Loucy (cell line): Measurements from ENCODE around the gene OSBPL1A.

Experiments used
- CTCF ChIP-seq: fragments of 200-600 bp; sonication (generic); conservative IDR thresholded peaks from 2 replicates; pipeline ENCODE4 v1.5.1; 2014; ENCODE audit warnings: mild to moderate bottlenecking, antibody characterized with exemption, low read length
- EZH2phosphoT487 ChIP-seq: fragments of 200-600 bp; IDR thresholded peaks from 2 replicates; pipeline ENCODE4 v1.6.1; 2018; ENCODE audit warnings: antibody characterized with exemption, mild to moderate bottlenecking, moderate library complexity, borderline replicate concordance

DNA sequence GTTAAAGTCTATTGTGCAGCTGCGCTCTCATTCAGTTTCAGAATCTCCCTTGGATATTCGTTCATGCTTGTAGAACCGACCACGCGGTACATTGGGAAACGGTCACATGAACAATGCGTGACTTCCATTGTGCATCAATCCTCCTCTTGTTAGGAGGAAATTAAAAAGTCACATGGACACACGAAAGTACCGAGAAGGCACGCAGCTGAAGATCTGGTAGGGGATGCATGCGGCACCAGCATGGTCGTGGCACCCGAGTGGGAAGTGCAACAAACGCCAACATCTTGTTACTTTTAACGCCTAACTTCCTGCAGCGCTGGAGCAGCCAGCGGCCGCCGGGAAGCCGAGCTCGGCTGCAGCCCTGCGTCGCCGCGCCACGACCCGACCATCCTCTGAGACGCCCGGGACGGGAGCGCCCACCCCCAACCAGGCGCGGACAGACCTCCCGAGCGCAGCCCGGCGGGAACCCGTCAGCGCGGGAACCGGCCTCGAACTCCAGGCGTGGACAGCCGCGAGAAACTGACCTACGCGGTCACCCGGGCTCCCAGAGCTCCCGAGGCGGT, 412 bp downstream of the OSBPL1A start:
- TF ChIP-seq EZH2phosphoT487 (no peak), CTCF (no peak)
